ENCODE measurements around the gene FMNL3. TPM values are rescaled to one million over a fixed set of nuclear protein-coding genes. Genes with fewer than 3 reads are reported as not detected.

The FMNL3 gene
- total and polyA plus RNA-seq, 2 of the 8 experiments (the other 6 are each of a cell fraction or from before 2014, with no cell fraction given), result 8.6 to 29.0 TPM

- TF ChIP-seq EZH2 (IDR thresholded peaks at IDR 0.05; ENCODE audit: low read depth, low read length, severe bottlenecking), result no peak
- no peak for TF ChIP-seq SIRT6 (IDR thresholded peaks at IDR 0.05; ENCODE audit: low read length)
- TF ChIP-seq POLR2AphosphoS5 (IDR thresholded peaks at IDR 0.05; ENCODE audit: low read depth, low read length), result no peak
- TF ChIP-seq TBP (IDR thresholded peaks at IDR 0.05; ENCODE audit: low read depth, low read length), result no peak
- TF ChIP-seq ATF2 (IDR thresholded peaks at IDR 0.05; ENCODE audit: low read length), result no peak
- TF ChIP-seq CEBPB (IDR thresholded peaks at IDR 0.05; ENCODE audit: low read depth, low read length), result no peak
- no peak for TF ChIP-seq TCF12 (IDR thresholded peaks at IDR 0.05; ENCODE audit: low read depth, low read length)
Measured at GRCh38 chr12:49626836-49627235, 80.4 kb downstream of the FMNL3 start (continued).

Data from H1 (cell line).